T-cell (primary cell): ENCODE results near the gene ELOVL2. TPM values are rescaled to one million over a fixed set of nuclear protein-coding genes. Genes with fewer than 3 reads are reported as not detected.

ENCODE experiments used
- ATAC-seq, 4 experiments: fragments of 200-7000 bp in 3 of 4; fragments of 150-1000 bp in 1 of 4; cut with Tn5 transposase; replicated peaks in 1 of 4; 1 replicate in 3 of 4; 2 replicates in 1 of 4; pipeline ENCODE4 v1.10.0; 2021; ENCODE audit warnings: moderate library complexity in 3 of 4, mild to moderate bottlenecking in 2 of 4, moderate number of reproducible peaks in 1 of 4
- CTCF ChIA-PET, 2 donors: fragments of 300-600 bp; sonication (Branson Sonifier 250); formaldehyde crosslinking; loops; one replicate each; lab custom pipeline; 2022; ENCODE audit warnings: antibody characterized with exemption in 2 of 2; lab: Charles Lee
- POLR2A ChIA-PET, 2 donors: fragments of 300-600 bp; sonication (Branson Sonifier 250); formaldehyde crosslinking; loops; one replicate each; lab custom pipeline; 2022; ENCODE audit warnings: antibody characterized with exemption in 2 of 2; lab: Charles Lee
- DNase-seq, 35 experiments: peaks; one replicate each; pipeline versions ENCODE4 v3.0.0 to v3.0.0-alpha.2; 2013 to 2023
- H3K27ac ChIP-seq: one replicate; pipeline ENCODE4 v1.5.1; 2013; ENCODE audit warnings: low read length
- H3K27me3 ChIP-seq, 2 experiments: replicated peaks in 1 of 2; 1 replicate in 1 of 2; 2 replicates in 1 of 2; pipeline versions ENCODE4 v1.6.1 to v1.7.0; 2013; ENCODE audit warnings: low read length in 1 of 2, mixed read lengths in 1 of 2; ENCODE audit not compliant: control insufficient read depth in 2 of 2, insufficient read depth in 2 of 2; ENCODE audit errors: extremely low read depth in 1 of 2
- H3K36me3 ChIP-seq, 2 donors: 1 replicate in 1 of 2; 2 replicates in 1 of 2; pipeline versions ENCODE4 v1.6.1 to v1.7.0; 2013; ENCODE audit warnings: low read length in 1 of 2; ENCODE audit not compliant: control insufficient read depth in 2 of 2, insufficient read depth in 1 of 2; ENCODE audit errors: extremely low read depth in 1 of 2
- H3K4me1 ChIP-seq, 2 experiments: 1 replicate in 1 of 2; 2 replicates in 1 of 2; pipeline versions ENCODE4 v1.6.1 to v1.7.0; 2013; ENCODE audit warnings: low read length in 2 of 2, mixed read lengths in 1 of 2; ENCODE audit not compliant: insufficient read depth in 2 of 2, control insufficient read depth in 1 of 2; ENCODE audit errors: extremely low read depth in 1 of 2
- H3K4me3 ChIP-seq, 2 donors: 1 replicate in 1 of 2; 2 replicates in 1 of 2; pipeline versions ENCODE4 v1.5.1 to v1.7.0; 2013; ENCODE audit warnings: mild to moderate bottlenecking in 2 of 2, low read length in 1 of 2, moderate library complexity in 1 of 2; ENCODE audit not compliant: control insufficient read depth in 1 of 2; ENCODE audit errors: extremely low read depth in 1 of 2
- H3K9me3 ChIP-seq: 2 replicates; pipeline ENCODE4 v1.7.0; 2013
- H3K27ac Mint-ChIP-seq, 2 donors: one replicate each; pipeline ENCODE4 v1.8.0; 2020 to 2021; ENCODE audit warnings: mild to moderate bottlenecking in 2 of 2, mixed read lengths in 2 of 2
- H3K27me3 Mint-ChIP-seq, 2 donors: one replicate each; pipeline ENCODE4 v1.8.0; 2021 to 2022; ENCODE audit warnings: mixed read lengths in 2 of 2
- H3K36me3 Mint-ChIP-seq: one replicate; pipeline ENCODE4 v1.8.0; 2021; ENCODE audit warnings: mixed read lengths
- H3K4me1 Mint-ChIP-seq, 3 donors: one replicate each; pipeline ENCODE4 v1.8.0; 2020 to 2022; ENCODE audit warnings: mixed read lengths in 3 of 3, mild to moderate bottlenecking in 1 of 3
- H3K4me3 Mint-ChIP-seq, 3 donors: one replicate each; pipeline ENCODE4 v1.8.0; 2020 to 2022; ENCODE audit warnings: mild to moderate bottlenecking in 3 of 3, mixed read lengths in 3 of 3, moderate library complexity in 3 of 3
- H3K9me3 Mint-ChIP-seq, 3 donors: one replicate each; pipeline ENCODE4 v1.8.0; 2020 to 2022; ENCODE audit warnings: mixed read lengths in 3 of 3
- WGBS: methylation state at CpG from one replicate; pipeline ENCODE4 v1.1.5; 2013; ENCODE audit warnings: missing lambda C conversion rate; ENCODE audit not compliant: insufficient coverage; 5-methylcytosine and 5-hydroxymethylcytosine counted together
- total RNA-seq, 35 experiments: library from RNA in 6 of 35; stranded (reverse) in 6 of 35; fragments of 120-200 nt in 1 of 35; gene quantifications; one replicate each; pipeline versions ENCODE4 v1.2.1 to v1.2.4 and lab custom pipeline; 2013 to 2026

ELOVL2 gene
- total RNA-seq, 5 donors from 2014 or later (not counting 1 experiment from before 2014, with no cell fraction given) = 0.06 to 0.12 TPM; not detected in 3

- H3K4me3 Mint-ChIP-seq = no peak overlapping the region
- Histone ChIP-seq H3K27ac (no peak overlapping the region), H3K4me3 (no peak overlapping the region), H3K4me1 (no peaks in the 10 kb centered on the region), H3K9me3 (no peaks in the 10 kb centered on the region), H3K36me3 (no peaks in the 10 kb centered on the region), H3K27me3 (peaks cover 0 to 3% of the 10 kb centered on the region in 2 experiments)
- H3K27me3 Mint-ChIP-seq = peaks cover 26 to 27% of the 10 kb centered on the region in 2 donors
- H3K27ac Mint-ChIP-seq = no peak overlapping the region
- ATAC-seq = no peak
- POLR2A ChIA-PET = no interaction called here
- CTCF ChIA-PET = no interaction called here
- WGBS = 38% methylated on average over 1 of the region's 3 CpGs
- DNase-seq = no peak
- H3K4me1 Mint-ChIP-seq = no peaks in the 10 kb centered on the region
- H3K9me3 Mint-ChIP-seq = no peaks in the 10 kb centered on the region
- H3K36me3 Mint-ChIP-seq = no peaks in the 10 kb centered on the region
Observed at GRCh38 chr6:11013721-11014070, 30.4 kb downstream of the ELOVL2 start.

GRCh38 chr6:11012976-11013720, 31.0 kb downstream of the ELOVL2 start:
- no peak overlapping the region for H3K4me3 Mint-ChIP-seq
- no peak overlapping the region for H3K4me3 ChIP-seq
- H3K36me3 ChIP-seq = no peaks in the 10 kb centered on the region
- ATAC-seq (no peak), DNase-seq (no peak)
- H3K27me3 Mint-ChIP-seq = peaks cover 26 to 27% of the 10 kb centered on the region in 2 donors
- no peaks in the 10 kb centered on the region for H3K9me3 ChIP-seq
- H3K27ac Mint-ChIP-seq = no peak overlapping the region
- no peaks in the 10 kb centered on the region for H3K4me1 ChIP-seq
- 93% methylated on average over 2 of the region's 5 CpGs for WGBS
- no peak overlapping the region for H3K27ac ChIP-seq
- POLR2A ChIA-PET = no interaction called here
- H3K9me3 Mint-ChIP-seq = no peaks in the 10 kb centered on the region
- H3K27me3 ChIP-seq = peaks cover 0 to 3% of the 10 kb centered on the region in 2 experiments
- CTCF ChIA-PET = no interaction called here
- H3K36me3 Mint-ChIP-seq = no peaks in the 10 kb centered on the region
- H3K4me1 Mint-ChIP-seq = no peaks in the 10 kb centered on the region

- Histone ChIP-seq H3K9me3 (no peaks in the 10 kb centered on the region), H3K36me3 (no peaks in the 10 kb centered on the region), H3K4me1 (no peaks in the 10 kb centered on the region), H3K4me3 (no peak overlapping the region), H3K27ac (no peak overlapping the region), H3K27me3 (peaks cover 0 to 3% of the 10 kb centered on the region in 2 experiments)
- H3K4me3 Mint-ChIP-seq = no peak overlapping the region
- H3K27ac Mint-ChIP-seq = no peak overlapping the region
- WGBS = no CpG with 5 or more reads among the region's 5 CpGs
- DNase-seq (no peak), ATAC-seq (no peak)
- ChIA-PET CTCF (no interaction called here), POLR2A (no interaction called here)
- no peaks in the 10 kb centered on the region for H3K36me3 Mint-ChIP-seq
- H3K9me3 Mint-ChIP-seq = no peaks in the 10 kb centered on the region
- no peaks in the 10 kb centered on the region for H3K4me1 Mint-ChIP-seq
- peaks cover 24 to 27% of the 10 kb centered on the region in 2 donors for H3K27me3 Mint-ChIP-seq
Observed at GRCh38 chr6:11012295-11012754, 31.8 kb downstream of the ELOVL2 start.

GRCh38 chr6:11011787-11012234, 32.3 kb downstream of the ELOVL2 start:
- no peaks in the 10 kb centered on the region for H3K9me3 Mint-ChIP-seq
- DNase-seq = no peak
- ATAC-seq = no peak
- POLR2A ChIA-PET = no interaction called here
- Histone ChIP-seq H3K4me1 (no peaks in the 10 kb centered on the region), H3K4me3 (no peak overlapping the region), H3K9me3 (no peaks in the 10 kb centered on the region), H3K27me3 (peaks cover 0 to 3% of the 10 kb centered on the region in 2 experiments), H3K27ac (no peak overlapping the region), H3K36me3 (no peaks in the 10 kb centered on the region)
- H3K27me3 Mint-ChIP-seq = peaks cover 24 to 27% of the 10 kb centered on the region in 2 donors
- CTCF ChIA-PET = no interaction called here
- 52% methylated on average over 7 of the region's 8 CpGs for WGBS
- no peak overlapping the region for H3K4me3 Mint-ChIP-seq
- no peaks in the 10 kb centered on the region for H3K36me3 Mint-ChIP-seq
- no peaks in the 10 kb centered on the region for H3K4me1 Mint-ChIP-seq
- no peak overlapping the region for H3K27ac Mint-ChIP-seq

GRCh38 chr6:11009353-11009752, 34.8 kb downstream of the ELOVL2 start:
- no peak overlapping the region for H3K4me3 Mint-ChIP-seq
- WGBS = 73% methylated on average over 6 of the region's 6 CpGs
- CTCF ChIA-PET = no interaction called here

GRCh38 chr6:11008821-11009220, 35.3 kb downstream of the ELOVL2 start:
- POLR2A ChIA-PET = no interaction called here
- Mint-ChIP-seq H3K9me3 (no peaks in the 10 kb centered on the region), H3K4me3 (no peak overlapping the region), H3K27me3 (peaks cover 17% of the 10 kb centered on the region in 2 donors), H3K36me3 (no peaks in the 10 kb centered on the region), H3K27ac (no peak overlapping the region), H3K4me1 (no peaks in the 10 kb centered on the region)
- H3K9me3 ChIP-seq = no peaks in the 10 kb centered on the region
- no peak overlapping the region for H3K27ac ChIP-seq
- ATAC-seq (no peak), DNase-seq (no peak)
- peaks cover 0 to 3% of the 10 kb centered on the region in 2 experiments for H3K27me3 ChIP-seq
- CTCF ChIA-PET = no interaction called here
- H3K36me3 ChIP-seq = no peaks in the 10 kb centered on the region
- H3K4me1 ChIP-seq = no peaks in the 10 kb centered on the region
- no peak overlapping the region for H3K4me3 ChIP-seq
- WGBS = no CpG with 5 or more reads among the region's 1 CpG

More at GRCh38 chr6:11009353-11009752, 34.8 kb downstream of the ELOVL2 start:
- H3K27ac Mint-ChIP-seq = no peak overlapping the region
- H3K36me3 ChIP-seq = no peaks in the 10 kb centered on the region
- H3K27me3 ChIP-seq = peaks cover 0 to 3% of the 10 kb centered on the region in 2 experiments
- no peaks in the 10 kb centered on the region for H3K4me1 ChIP-seq
- H3K4me3 ChIP-seq = no peak overlapping the region
- DNase-seq = no peak
- ATAC-seq = no peak
- POLR2A ChIA-PET = no interaction called here
- no peak overlapping the region for H3K27ac ChIP-seq
- no peaks in the 10 kb centered on the region for H3K36me3 Mint-ChIP-seq
- H3K9me3 ChIP-seq = no peaks in the 10 kb centered on the region
- H3K27me3 Mint-ChIP-seq = peaks cover 18 to 19% of the 10 kb centered on the region in 2 donors
- no peaks in the 10 kb centered on the region for H3K9me3 Mint-ChIP-seq
- H3K4me1 Mint-ChIP-seq = no peaks in the 10 kb centered on the region
